ENCODE results near the gene SELENBP1.
A peak's percentile ranks its signal among the peaks of the same experiment; 100 is the strongest.
"Not testable (repeated sequence)": the region's sequence is repeated elsewhere in the genome, so short reads cannot be mapped to it uniquely, and the experiment has no call there.

SELENBP1 gene

DNA sequence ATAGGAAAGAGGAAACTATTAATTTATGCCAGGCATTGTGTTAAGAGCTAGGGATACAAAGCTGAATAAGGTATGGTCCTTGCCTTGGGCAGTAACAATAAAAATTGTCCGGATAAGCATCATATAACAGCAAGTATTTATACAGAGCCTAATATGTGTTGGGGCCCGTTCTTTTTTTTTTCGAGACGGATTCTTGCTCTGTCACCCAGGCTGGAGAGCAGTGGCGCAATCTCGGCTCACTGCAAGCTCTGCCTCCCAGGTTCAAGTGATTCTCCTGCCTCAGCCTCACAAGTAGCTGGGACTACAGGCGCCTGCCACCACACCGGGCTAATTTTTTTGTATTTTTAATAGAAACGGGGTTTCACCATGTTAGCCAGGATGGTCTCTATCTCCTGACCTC is 22.2 kb downstream of the SELENBP1 start:
- DNase-seq; intact Hi-C loops (cut with DNase I): not testable (repeated sequence)

GRCh38 chr1:151347523-151348246 is 24.8 kb downstream of the SELENBP1 start:
- intact Hi-C loops (cut with DNase I) = loop anchor here (10.0 kb wide), 2 partner anchors 47 to 153 kb away; partner anchors contain the start of genes PIP5K1A, PSMB4 and VPS72

GRCh38 chr1:151346769-151347522 is 25.6 kb downstream of the SELENBP1 start, which contains the start of gene RFX5:
Gene RFX5 (minus strand): TSS chr1:151347252. CDS start chr1:151346320, 932 bp downstream.
- intact Hi-C loops (cut with DNase I) = loop anchor here (10.0 kb wide), 2 partner anchors 48 to 152 kb away; partner anchors contain the start of genes PIP5K1A, PSMB4 and VPS72
- DNase-seq = peak; percentile 85 to 98 (median 94)

More at GRCh38 chr1:151347523-151348246, 24.8 kb downstream of the SELENBP1 start:
- no peak for DNase-seq

DNA sequence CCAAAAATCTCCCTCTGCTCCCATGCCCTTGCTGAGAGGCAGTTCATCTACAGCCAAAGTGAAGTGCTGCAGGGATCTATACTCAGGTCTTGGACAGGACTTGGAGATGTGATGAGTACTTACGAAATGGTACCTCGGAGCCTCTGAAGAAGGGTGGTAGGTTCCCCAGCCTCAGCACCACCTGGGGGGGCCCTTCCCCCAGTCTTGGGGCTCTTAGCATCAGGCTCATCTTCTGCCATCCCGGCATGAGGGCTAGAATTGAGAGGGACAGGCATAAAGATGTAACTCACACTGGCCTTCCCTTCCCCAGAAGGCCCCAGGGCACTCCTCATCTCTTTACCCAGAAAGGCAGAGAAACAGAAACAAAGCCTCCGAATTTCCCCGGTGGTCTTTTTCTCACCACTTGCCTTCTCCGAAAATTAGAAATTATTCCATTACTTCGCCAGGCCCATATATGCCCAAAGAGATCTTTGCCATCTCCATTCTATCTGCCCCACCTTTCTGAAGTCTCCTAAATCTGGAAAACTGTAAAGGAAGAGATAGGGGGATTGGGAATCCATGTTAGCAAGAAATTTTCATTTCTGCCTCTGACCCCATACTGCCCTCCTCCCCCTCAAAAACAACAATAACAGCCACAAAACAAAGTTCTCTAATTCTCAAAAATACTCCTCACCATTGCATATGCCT is 26.3 kb downstream of the SELENBP1 start:
- intact Hi-C loops (cut with DNase I) = loop anchor here (10.0 kb wide), 2 partner anchors 49 to 151 kb away; partner anchors contain the start of genes PIP5K1A, PSMB4 and VPS72
- DNase-seq = no peak

DNA sequence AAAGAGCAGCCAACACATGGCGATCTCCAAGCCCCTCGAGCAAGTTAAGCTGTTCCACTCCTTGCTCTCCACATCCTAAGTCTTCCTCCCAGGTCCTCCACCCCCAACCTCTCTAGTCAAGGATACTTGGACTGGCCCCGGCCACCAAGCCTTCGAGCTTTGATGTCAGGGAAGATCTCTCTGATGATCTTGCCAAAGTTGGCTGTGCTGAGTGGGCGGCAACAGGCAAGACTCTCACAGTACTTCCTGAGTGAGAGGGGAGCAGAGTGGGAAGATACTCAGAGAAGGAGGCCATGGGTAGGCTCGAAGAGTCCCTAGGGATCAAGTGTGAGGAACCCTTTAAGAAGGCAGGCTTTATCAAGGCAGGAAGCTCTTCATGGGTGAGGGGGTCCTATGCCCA is 28.2 kb downstream of the SELENBP1 start:
- DNase-seq = no peak
- intact Hi-C loops (cut with DNase I) = loop anchor here (10.0 kb wide), 2 partner anchors 51 to 149 kb away; partner anchors contain the start of genes PIP5K1A, PSMB4 and VPS72

DNA sequence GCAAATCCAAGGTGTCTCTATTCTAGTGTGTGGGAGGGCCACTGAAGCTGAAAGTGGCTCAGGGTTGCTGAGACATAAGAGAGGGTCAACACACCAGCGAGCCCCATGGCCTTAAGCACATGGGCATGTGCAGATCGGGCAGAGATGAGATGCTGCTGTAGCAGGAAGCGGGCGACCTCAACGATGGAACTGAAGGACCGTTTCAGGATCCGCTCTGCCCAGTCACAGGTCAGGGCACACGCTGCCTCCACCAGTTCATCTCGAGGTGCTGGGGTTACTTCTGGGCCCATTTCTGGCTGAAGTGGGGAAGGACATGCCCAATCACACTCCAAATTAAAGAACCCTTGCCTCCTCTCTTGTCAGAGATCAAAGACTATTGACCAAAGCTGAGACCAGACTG is 28.9 kb downstream of the SELENBP1 start:
- intact Hi-C loops (cut with DNase I) = loop anchor here (2.0 to 10.0 kb wide), 3 partner anchors 43 to 149 kb away; partner anchors contain the start of genes PIP5K1A, PSMB4 and VPS72
- DNase-seq = no peak

- DNase-seq = no peak
- intact Hi-C loops (cut with DNase I) = loop anchor here (2.0 to 10.0 kb wide), 3 partner anchors 42 to 148 kb away; partner anchors contain the start of genes PIP5K1A, PSMB4 and VPS72
These were observed 29.9 kb downstream of the SELENBP1 start for GRCh38 chr1:151342569-151342968.

DNA sequence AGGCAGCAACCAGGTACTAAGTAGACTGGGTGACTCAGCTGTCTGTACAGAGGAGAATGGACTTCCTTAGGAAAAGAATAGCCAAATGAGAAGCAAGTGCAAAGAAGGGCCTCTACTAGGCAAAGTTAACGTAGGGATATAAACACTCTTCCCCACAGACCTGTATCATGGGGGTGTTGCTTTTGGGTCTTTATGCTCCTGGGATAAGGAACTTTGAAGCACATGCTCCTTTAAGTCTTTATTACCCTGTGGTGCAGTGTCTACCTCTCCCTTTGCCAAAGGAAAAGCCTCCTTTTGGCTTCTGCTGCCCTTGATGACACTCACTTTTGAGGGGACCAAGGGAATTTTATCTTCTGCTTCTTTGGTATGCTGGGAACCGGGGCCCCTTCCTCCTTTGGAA is 30.5 kb downstream of the SELENBP1 start:
- intact Hi-C loops (cut with DNase I) = loop anchor here (2.0 to 10.0 kb wide), 3 partner anchors 41 to 147 kb away; partner anchors contain the start of genes PIP5K1A, PSMB4 and VPS72
- DNase-seq = no peak

DNA sequence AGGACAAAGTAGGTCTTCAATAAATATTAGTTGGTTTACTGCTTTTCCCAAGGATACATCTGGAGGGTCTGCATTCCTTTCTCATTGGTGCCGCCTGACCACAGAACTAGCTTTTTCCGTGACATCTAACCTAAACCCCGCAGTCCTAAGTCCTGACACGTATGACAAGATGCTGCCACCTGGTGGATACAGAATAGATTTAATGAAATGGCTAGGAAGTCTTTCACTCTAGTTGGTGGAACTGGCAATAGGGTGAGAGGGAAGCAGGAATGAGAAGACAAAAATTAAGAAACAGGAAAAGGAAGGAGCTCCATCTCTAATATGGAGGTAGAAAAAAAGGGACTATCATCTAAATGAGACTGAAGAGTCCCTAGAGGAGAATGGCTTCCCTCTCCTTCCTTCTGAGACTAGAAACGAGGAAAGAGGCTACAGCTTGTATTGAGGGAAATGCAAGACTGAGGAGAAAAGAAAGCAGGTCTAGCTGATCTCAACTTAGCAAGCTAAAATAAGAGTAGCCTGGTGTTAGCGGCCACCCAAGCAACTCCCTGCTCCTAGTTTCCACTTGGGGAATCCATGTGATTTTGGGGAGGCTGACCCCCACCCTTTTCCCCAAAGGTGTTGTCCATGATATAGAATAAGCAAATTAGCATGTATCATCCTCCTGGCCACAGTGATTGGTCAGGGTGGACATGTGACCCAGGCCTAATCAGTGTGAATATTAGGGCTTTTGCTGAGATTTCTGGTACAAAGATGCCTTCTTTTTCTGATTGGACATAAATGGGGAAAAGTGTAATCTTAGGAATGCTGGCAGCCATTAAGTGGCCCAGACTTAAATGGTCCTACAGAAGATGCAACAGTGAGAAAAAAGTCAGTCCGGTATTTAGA is 31.4 kb downstream of the SELENBP1 start:
- peak in 41 of 42 donors; percentile 6 to 87 (median 60) for DNase-seq

DNA sequence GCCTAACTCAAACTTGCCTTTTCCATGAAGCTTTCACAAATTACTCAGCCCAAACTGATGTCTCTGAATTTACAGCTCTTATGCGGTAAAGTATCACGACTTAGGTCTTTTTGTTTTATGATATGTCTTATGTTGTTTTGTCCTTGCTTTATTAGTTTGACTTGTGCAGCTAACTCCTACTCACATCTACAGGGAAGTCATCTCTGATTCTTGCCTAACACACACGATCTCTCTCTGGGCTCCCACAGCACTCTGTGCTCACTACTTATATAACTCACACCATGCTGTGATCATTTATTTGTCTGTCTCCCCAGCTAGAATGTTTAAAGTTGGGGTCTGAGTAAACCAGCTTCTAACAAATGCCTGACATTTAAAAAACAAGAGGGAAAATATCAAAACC is 35.9 kb downstream of the SELENBP1 start:
- intact Hi-C loops (cut with DNase I) = no loop called here
- DNase-seq = peak in 3 of 42 donors; percentile 29 to 44 (median 30)

More for the DNA sequence above, 31.4 kb downstream of the SELENBP1 start:
- intact Hi-C loops (cut with DNase I) = loop anchor here (10.0 kb wide), 2 partner anchors 54 to 146 kb away; partner anchors contain the start of genes PIP5K1A, PSMB4 and VPS72

DNA sequence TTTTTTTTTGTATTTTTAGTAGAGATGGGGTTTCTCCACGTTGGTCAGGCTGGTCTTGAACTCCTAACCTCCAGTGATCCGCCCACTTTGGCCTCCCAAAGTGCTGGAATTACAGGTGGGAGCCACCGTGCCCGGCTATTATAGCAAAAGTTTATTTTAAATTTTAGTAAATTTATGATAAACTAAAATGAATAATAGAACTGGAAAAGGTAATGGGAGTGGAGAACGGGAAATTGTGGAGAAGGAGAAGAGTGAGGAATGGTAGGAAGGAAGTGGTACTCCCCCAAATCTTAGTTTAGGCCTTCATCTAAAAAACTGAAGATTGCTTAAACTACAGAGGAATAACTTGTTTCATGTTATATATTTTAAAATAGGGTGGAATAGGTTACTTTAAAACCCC is 37.7 kb downstream of the SELENBP1 start:
- DNase-seq = no peak
- intact Hi-C loops (cut with DNase I) = no loop called here

DNA sequence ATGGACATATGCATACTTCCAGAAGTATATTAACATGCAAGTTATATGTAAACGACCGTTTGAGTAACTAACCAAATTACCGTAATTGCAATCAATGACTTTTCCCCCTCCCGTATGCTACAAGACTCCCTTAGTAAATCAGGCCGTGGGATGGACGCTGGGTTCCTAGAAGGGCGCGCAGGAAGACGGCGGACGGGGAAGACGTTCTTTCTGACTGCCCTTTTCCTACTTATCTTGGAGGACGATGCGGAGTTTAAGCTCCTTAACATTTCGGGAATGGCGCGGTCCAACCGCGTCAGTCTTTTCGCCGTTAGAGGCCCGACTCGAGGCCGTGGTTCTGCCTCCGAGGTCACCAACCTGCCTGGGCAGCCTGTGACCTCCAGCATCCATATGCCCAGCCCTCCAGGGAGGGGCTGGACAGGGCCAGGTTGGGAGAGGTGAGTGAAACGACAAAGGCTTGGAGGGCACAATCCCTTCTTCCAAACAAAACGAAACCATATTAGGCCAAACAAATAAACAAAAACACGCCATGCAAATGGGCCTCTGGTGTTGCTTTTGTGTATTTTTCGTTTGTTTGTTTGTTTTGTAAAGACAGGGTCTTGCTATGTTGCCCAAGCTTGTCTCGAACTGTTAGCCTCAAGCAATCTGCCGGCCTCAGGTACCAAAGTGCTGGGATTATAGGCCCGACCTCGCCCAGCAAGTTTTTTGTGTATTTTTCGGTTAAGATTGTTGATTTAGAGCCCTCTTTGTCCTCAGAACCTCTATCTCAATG is 44.4 kb downstream of the SELENBP1 start:
- peak in 31 of 42 donors; percentile 4 to 62 (median 24) for DNase-seq
- intact Hi-C loops (cut with DNase I) = no loop called here

DNA sequence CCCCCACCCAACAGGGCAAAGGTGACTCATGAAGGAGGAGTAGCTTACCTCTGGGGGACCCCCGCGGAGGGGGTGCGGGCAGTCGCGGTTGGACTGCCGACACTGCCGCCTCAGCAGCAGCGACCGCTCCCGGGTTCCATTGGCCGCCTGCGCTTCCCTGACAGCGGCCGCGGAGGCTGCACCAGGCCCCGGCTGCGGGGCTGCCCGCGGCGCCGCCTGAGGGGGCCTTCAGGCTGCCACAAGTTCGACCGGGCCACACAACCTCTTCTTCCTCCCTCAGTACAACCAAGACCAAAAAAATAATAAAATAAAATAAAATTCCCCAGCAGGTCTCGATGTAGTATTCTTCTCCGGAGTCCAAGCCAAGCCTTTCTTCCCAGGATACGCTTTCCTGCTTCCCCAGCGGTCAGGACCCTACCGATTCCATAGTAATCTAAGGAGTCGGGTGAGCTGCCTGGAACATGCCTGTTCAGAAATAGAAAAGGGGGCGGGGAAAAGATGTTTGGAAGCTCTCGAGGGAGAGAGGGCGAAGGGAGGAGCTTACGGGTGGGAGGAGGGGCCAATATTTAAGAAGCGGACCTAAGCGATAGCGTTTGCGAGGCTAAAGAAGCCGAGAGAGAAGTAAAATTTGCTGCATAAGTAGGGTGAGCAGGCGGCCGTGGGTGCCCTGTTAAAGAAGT is 45.1 kb downstream of the SELENBP1 start, which contains the start of gene PI4KB:
Gene PI4KB, minus strand, starts transcription at position 194 of the 680 bp plus-strand sequence. CDS start 10,935 bp downstream, outside the sequence.
- DNase-seq = peak; percentile 69 to 97 (median 92)
- intact Hi-C loops (cut with DNase I) = no loop called here

DNA sequence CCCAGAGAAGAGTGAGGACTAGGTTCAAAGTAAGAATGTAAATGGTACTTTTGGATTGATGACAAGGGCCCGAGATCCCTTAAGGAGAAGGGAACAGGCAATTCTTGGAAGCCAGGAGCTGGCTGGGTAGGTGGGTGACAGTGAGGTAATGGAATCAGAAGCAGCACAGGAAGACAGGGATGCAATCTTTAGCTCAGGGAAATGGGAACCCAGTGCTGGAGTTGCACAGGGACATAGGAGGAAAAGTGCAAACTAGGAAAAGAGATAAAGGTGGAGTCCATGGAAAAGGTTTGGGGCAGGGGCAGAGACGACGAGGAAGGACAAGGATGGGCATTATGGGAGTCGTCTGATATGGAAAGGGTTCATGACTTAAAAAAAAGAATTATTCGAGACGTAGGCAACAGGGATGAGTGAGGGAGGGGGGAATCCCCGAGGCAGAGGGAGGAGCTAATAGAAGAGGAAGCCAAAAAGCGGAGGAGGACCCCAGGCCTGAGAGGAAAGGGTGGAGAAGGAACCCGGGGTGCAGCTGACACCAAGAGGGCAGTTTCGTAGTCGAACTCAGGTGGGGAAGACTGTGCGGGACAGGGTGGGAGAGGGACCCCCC is 45.8 kb downstream of the SELENBP1 start:
- DNase-seq = peak; percentile 25 to 80 (median 60)
- intact Hi-C loops (cut with DNase I) = no loop called here

GRCh38 chr1:151325646-151326429 is 46.7 kb downstream of the SELENBP1 start:
- DNase-seq = no peak
- intact Hi-C loops (cut with DNase I) = no loop called here
